Liver (tissue), 9 donors: ENCODE results near the gene ZNF544. TPM values are rescaled to one million over a fixed set of nuclear protein-coding genes. Genes with fewer than 3 reads are reported as not detected.

ENCODE experiments used
- DNase-seq: peaks from one replicate; pipeline ENCODE4 v3.0.0-alpha.2; 2017; ENCODE audit warnings: low spot score
- H3K27ac ChIP-seq, 2 donors: one replicate each; pipeline ENCODE4 v1.7.0; 2013; ENCODE audit warnings: inconsistent platforms in 2 of 2, low read length in 2 of 2, control low read depth in 1 of 2, low read depth in 1 of 2, mild to moderate bottlenecking in 1 of 2
- H3K27me3 ChIP-seq, 4 donors: one replicate each; pipeline versions ENCODE4 v1.6.1 to v1.7.0; 2013; ENCODE audit warnings: low read length in 3 of 4, inconsistent platforms in 1 of 4, mild to moderate bottlenecking in 1 of 4, moderate library complexity in 1 of 4; ENCODE audit not compliant: control insufficient read depth in 4 of 4, insufficient read depth in 4 of 4
- H3K36me3 ChIP-seq, 4 donors: one replicate each; pipeline versions ENCODE4 v1.6.1 to v1.7.0; 2013; ENCODE audit warnings: low read length in 3 of 4, mild to moderate bottlenecking in 3 of 4, low read depth in 1 of 4, moderate library complexity in 1 of 4; ENCODE audit not compliant: control insufficient read depth in 4 of 4, insufficient read depth in 3 of 4
- H3K4me1 ChIP-seq, 4 donors: one replicate each; pipeline versions ENCODE4 v1.6.1 to v1.7.0; 2013; ENCODE audit warnings: low read length in 3 of 4, mild to moderate bottlenecking in 3 of 4, moderate library complexity in 1 of 4; ENCODE audit not compliant: control insufficient read depth in 4 of 4, insufficient read depth in 4 of 4
- H3K4me3 ChIP-seq, 3 donors: one replicate each; pipeline versions ENCODE4 v1.6.1 to v1.7.0; 2013; ENCODE audit warnings: low read length in 3 of 3, control low read depth in 1 of 3, low read depth in 1 of 3, mild to moderate bottlenecking in 1 of 3
- H3K9ac ChIP-seq, 2 donors: one replicate each; pipeline ENCODE4 v1.7.0; 2013; ENCODE audit warnings: low read length in 2 of 2, mild to moderate bottlenecking in 2 of 2, moderate library complexity in 2 of 2, control low read depth in 1 of 2, low read depth in 1 of 2
- H3K9me3 ChIP-seq, 4 donors: one replicate each; pipeline versions ENCODE4 v1.6.1 to v1.7.0; 2013; ENCODE audit warnings: low read length in 3 of 4; ENCODE audit not compliant: control insufficient read depth in 4 of 4
- ATF3 ChIP-seq: IDR thresholded peaks from 2 replicates; pipeline ENCODE4 v1.6.1; 2016; ENCODE audit warnings: antibody characterized with exemption
- CTCF ChIP-seq: fragments of 150-350 bp; IDR thresholded peaks from 2 replicates; pipeline ENCODE4 v1.5.1; 2017; ENCODE audit warnings: improper control_type of control experiment, low read depth, low read length; ENCODE audit not compliant: missing input control
- EGR1 ChIP-seq, 2 donors: IDR thresholded peaks; 2 replicates each; pipeline ENCODE4 v1.6.1; 2016 to 2018; ENCODE audit warnings: antibody characterized with exemption in 2 of 2, low read depth in 2 of 2
- FOXA1 ChIP-seq: IDR thresholded peaks from 2 replicates; pipeline ENCODE4 v1.6.1; 2016; ENCODE audit warnings: antibody characterized with exemption
- NR2F2 ChIP-seq: IDR thresholded peaks from 2 replicates; pipeline ENCODE4 v1.6.1; 2016; ENCODE audit warnings: antibody characterized with exemption
- WGBS: extraction: QIAGEN DNeasy Blood & Tissue Kit; methylation state at CpG from one replicate; pipeline ENCODE4 v1.1.7; 2013; 5-methylcytosine and 5-hydroxymethylcytosine counted together
- polyA plus RNA-seq, 2 donors: library from polyadenylated mRNA; stranded (reverse) in 1 of 2; unstranded in 1 of 2; fragments of 200-250 nt in 1 of 2; fragments of >200 nt in 1 of 2; fragmentation: Nextera tagmentation in 1 of 2; extraction: Ambion mirVana in 1 of 2; gene quantifications; one replicate each; pipeline versions ENCODE4 v1.2.1 to v1.2.3, GENCODE V29; 2013 to 2015
- total RNA-seq, 2 donors: library from RNA; depleted of rRNA; stranded (reverse); fragments of >200 nt; gene quantifications; one replicate each; pipeline ENCODE4 v1.2.3, GENCODE V29; 2014
- TF ChIP-seq, protein P1 (sequence below): IDR thresholded peaks from 2 replicates; pipeline ENCODE4 v1.6.1; 2016; ENCODE audit warnings: antibody characterized with exemption
- TF ChIP-seq, protein P2 (sequence below): IDR thresholded peaks from 2 replicates; pipeline ENCODE4 v1.6.1; 2016; ENCODE audit warnings: antibody characterized with exemption, mild to moderate bottlenecking
- TF ChIP-seq, protein P3 (sequence below): IDR thresholded peaks from 2 replicates; pipeline ENCODE4 v1.6.1; 2016; ENCODE audit warnings: antibody characterized with exemption
- donor health status: healthy.
- donor health status: healthy.
- donor health status: healthy.
- donor health status: healthy.
- donor health status: healthy.

The ZNF544 gene
- total and polyA plus RNA-seq, 4 donors = 2.5 to 25.2 (median 11.3) TPM

DNA sequence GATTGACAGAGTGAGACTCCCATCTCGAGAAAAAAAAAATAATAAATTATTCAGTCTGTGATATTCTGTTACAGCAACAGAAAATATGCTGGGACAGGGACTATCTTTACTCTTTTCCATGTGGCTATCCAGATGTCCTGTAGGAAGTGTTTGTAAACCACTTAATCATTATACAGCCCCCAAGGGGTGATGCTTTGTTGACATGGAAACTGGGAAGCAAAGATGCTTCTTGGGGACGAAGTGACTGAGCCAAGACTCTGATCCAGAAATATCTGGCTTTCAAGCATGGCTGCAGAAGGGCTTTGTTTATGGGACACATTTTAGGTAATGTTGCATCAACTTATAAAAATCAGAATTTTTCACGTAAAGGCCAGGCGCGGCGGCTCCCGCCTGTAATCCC is 55.5 kb downstream of the ZNF544 start (continued):
- TF ChIP-seq, protein P1, sequence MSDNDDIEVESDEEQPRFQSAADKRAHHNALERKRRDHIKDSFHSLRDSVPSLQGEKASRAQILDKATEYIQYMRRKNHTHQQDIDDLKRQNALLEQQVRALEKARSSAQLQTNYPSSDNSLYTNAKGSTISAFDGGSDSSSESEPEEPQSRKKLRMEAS = no peak
- TF ChIP-seq, protein P2, sequence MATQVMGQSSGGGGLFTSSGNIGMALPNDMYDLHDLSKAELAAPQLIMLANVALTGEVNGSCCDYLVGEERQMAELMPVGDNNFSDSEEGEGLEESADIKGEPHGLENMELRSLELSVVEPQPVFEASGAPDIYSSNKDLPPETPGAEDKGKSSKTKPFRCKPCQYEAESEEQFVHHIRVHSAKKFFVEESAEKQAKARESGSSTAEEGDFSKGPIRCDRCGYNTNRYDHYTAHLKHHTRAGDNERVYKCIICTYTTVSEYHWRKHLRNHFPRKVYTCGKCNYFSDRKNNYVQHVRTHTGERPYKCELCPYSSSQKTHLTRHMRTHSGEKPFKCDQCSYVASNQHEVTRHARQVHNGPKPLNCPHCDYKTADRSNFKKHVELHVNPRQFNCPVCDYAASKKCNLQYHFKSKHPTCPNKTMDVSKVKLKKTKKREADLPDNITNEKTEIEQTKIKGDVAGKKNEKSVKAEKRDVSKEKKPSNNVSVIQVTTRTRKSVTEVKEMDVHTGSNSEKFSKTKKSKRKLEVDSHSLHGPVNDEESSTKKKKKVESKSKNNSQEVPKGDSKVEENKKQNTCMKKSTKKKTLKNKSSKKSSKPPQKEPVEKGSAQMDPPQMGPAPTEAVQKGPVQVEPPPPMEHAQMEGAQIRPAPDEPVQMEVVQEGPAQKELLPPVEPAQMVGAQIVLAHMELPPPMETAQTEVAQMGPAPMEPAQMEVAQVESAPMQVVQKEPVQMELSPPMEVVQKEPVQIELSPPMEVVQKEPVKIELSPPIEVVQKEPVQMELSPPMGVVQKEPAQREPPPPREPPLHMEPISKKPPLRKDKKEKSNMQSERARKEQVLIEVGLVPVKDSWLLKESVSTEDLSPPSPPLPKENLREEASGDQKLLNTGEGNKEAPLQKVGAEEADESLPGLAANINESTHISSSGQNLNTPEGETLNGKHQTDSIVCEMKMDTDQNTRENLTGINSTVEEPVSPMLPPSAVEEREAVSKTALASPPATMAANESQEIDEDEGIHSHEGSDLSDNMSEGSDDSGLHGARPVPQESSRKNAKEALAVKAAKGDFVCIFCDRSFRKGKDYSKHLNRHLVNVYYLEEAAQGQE = no peak
- no peak for TF ChIP-seq CTCF

GRCh38 chr19:58291943-58292342 is 63.2 kb downstream of the ZNF544 start:
- peak overlapping the region in 2 of 3 donors; percentile 15 to 32 for H3K4me3 ChIP-seq
- no peak for TF ChIP-seq EGR1 (IDR thresholded peaks at IDR 0.05; ENCODE audit: low read depth in 2 of 2)
- no peak for TF ChIP-seq FOXA1
- no peak for TF ChIP-seq NR2F2
- TF ChIP-seq ATF3 = no peak
- TF ChIP-seq, protein P3, sequence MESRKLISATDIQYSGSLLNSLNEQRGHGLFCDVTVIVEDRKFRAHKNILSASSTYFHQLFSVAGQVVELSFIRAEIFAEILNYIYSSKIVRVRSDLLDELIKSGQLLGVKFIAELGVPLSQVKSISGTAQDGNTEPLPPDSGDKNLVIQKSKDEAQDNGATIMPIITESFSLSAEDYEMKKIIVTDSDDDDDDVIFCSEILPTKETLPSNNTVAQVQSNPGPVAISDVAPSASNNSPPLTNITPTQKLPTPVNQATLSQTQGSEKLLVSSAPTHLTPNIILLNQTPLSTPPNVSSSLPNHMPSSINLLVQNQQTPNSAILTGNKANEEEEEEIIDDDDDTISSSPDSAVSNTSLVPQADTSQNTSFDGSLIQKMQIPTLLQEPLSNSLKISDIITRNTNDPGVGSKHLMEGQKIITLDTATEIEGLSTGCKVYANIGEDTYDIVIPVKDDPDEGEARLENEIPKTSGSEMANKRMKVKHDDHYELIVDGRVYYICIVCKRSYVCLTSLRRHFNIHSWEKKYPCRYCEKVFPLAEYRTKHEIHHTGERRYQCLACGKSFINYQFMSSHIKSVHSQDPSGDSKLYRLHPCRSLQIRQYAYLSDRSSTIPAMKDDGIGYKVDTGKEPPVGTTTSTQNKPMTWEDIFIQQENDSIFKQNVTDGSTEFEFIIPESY = no peak
- no peak for TF ChIP-seq CTCF
- H3K27ac ChIP-seq = no peak overlapping the region
- 98% methylated on average over 7 of the region's 7 CpGs for WGBS
- DNase-seq = no peak
- H3K9me3 ChIP-seq = peaks cover 45 to 77% (median 52%) of the 10 kb centered on the region in 4 donors
- H3K36me3 ChIP-seq = peaks cover 16 to 71% (median 48%) of the 10 kb centered on the region in 4 donors
- H3K4me1 ChIP-seq = no peaks in the 10 kb centered on the region
- H3K9ac ChIP-seq = no peak overlapping the region
- H3K27me3 ChIP-seq = no peaks in the 10 kb centered on the region
